HG02840 (cell line): Measurements from ENCODE around the gene MCUB.
"Not testable (repeated sequence)": the region's sequence is repeated elsewhere in the genome, so short reads cannot be mapped to it uniquely, and the experiment has no call there.

Experiments used
- ATAC-seq: cut with Tn5 transposase; IDR thresholded peaks from one replicate; pipeline ENCODE4 v1.9.1; 2021; ENCODE audit warnings: mild to moderate bottlenecking, moderate library complexity, moderate number of reproducible peaks; ENCODE audit not compliant: unreplicated experiment, low FRiP score

Gene MCUB

DNA sequence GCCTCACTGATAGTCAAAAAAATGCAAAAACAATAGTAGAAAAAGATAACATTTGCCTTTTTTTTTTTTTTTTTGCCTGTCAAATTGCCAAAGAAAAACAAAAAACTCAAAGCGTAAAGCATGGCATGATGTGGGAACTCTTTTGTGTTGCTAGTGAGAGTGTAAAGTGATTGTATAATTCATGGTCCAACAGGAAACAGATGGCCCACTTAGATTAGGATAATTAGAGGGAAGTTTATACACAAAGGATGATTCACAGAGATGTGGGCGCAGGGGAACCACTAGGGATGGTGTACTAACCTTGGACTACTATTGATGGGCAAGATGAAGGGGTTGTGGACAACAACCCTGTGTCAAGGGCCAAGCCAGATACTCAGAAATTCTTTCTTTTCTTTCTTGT is 16.4 kb downstream of the MCUB start:
- no peak for ATAC-seq

DNA sequence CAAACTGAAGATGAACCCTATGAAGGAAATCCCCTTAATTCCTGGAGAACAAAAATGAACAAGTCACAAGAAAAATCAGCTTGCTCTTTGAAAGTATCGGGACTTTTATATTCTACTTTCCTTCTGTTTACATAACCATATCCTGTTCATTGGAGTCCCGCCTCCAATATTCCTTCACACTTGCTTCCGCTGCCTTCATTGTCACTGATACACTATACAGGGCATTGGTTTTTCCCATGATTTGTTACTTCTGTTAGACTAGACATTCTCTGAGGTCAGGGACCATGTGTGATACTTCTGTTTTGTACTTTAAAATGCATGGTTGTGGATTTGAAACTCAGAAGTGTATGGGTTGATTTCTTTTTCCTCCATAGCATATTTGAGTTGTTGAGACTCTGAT is 18.8 kb downstream of the MCUB start:
- ATAC-seq: no peak

DNA sequence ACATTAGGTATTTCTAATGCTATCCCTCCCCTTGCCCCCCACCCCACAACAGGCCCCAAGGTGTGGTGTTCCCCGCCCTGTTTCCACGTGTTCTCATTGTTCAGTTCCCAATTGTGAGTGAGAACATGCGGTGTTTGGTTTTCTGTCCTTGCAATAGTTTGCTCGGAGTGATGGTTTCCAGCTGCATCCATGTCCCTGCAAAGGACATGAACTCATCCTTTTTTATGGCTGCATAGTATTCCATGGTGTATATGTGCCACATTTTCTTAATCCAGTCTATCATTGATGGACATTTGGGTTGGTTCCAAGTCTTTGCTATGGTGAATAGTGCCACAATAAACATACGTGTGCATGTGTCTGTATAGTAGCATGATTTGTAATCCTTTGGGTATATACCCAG is 20.0 kb downstream of the MCUB start:
- not testable (repeated sequence) for ATAC-seq

DNA sequence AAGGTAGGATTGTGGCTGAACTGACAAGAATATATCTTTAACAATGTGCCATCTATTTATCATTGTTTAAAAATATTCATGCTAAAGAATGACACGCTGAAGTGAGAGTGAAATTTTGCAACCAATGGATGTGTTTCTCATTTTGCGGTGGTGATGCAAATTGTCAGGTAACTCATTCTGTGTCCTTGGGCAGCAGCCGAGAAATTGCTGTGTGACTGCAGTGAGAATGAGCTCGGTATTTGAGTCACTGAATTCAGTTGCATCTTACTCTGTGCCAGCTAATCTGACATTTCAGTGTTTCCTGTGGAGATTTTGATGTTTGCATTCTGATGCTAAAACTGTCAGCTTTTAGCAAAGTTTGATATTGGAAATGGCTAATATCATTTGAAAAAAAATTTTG is 28.1 kb downstream of the MCUB start:
- peak; percentile 98 for ATAC-seq

DNA sequence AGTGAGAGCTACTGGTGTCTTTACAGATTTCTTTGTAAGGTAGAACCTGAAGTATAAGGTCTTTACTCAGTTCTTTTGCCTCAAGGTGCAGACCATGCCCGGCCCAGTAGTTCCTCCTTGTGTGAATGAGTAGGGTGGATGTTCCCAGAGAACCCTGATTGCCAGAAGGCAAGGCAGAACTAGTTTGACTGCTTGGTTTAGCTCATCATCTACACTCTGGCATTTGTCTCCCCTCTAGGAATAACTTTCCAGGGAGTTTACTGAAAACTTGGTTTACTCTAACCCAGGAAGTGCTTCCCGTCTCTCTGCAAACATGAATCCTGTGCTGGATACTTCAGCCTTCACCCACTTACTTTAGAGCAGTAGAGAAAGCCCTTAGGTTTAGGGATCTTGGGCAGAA is 29.1 kb downstream of the MCUB start:
- ATAC-seq: no peak

DNA sequence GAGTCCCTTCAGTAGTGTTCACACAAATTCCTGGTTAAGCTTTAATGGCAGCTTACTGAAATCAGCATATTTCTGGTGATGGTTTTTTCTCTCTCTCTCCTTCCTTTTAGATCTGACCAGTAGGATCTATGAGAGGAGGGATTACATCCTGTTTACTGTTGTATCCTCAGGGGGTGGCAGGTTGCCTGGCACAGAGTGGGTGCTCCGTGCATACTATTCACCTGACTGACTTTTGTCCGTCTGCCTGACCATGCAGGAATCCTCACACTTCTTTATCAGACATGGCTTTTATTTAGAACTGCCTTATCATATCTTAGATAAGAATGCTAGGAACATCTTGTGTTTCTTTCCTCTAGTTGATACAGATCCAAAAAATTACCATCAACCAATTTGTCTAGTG is 29.6 kb downstream of the MCUB start:
- ATAC-seq: no peak

DNA sequence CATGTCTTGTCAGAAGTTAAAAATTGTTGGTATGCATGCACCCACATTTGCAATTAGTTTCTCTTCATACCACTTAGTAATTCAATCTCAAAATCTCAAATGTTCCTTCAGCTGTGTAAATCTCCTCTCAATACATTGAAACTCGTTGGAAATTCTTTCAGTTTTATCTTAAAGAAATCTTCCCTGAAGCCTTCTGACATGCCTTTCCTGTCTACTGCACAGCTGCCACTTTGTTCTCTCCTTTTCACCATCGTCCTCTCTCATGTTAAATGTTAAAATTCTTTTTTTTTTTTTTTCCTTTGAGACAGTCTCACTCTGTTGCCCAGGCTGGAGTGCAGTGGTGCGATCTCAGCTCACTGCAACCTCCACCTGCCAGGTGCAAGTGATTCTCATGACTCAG is 30.9 kb downstream of the MCUB start:
- no peak for ATAC-seq

DNA sequence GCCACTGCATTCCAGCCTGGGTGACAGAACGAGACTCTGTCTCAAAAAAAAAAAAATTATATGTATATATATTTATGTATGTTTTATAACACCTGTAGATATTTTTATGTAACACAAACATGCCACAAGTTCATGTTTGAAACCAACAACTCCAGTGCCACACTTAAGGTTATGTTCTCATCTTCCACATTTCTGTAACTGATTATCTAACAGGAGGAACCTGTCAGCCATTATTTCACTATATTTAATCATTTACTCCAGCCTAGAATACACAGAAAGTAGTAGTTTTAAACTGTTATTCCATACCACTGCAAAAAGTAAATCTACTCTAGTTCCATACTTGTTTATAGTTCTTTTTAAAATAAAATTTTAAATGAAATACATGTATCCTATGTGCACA is 32.3 kb downstream of the MCUB start:
- ATAC-seq: no peak

DNA sequence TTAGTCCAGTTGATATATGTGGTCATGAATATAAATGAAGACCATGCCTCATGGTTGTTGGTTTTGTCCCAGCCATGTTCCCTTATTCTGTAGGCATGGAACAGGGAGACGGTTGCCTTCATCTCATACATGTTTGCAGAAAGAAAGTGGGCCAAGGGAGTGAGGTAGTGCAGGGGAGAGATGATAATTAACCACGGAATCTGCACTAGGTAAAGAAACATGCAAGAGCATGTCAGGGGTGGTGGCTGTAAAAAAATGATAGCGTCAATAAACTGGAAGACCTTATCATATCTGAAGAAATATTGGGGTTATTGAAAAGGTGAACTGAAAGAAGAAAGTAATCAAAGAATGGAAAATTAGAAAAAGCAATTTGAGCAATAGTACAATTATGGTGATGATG is 35.1 kb downstream of the MCUB start:
- not testable (repeated sequence) for ATAC-seq

DNA sequence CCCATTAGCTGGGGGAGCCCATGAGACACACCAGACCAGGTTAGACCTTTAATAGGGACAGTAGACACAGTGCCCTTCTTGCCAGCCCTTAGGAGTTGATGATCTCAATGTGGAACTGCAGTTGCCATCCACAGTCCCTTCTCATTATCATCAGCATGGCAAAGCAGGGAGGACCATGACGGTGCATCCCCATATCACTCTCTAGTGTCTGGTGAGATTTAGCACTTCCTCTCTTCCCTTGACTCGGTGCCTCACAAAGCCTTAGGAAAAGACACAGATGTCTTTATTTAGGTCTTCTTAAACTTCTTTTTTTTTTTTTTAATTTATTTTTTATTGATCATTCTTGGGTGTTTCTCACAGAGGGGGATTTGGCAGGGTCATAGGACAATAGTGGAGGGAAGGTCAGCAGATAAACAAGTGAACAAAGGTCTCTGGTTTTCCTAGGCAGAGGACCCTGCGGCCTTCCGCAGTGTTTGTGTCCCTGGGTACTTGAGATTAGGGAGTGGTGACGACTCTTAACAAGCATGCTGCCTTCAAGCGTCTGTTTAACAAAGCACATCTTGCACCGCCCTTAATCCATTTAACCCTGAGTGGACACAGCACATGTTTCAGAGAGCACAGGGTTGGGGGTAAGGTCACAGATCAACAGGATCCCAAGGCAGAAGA is 36.5 kb downstream of the MCUB start:
- ATAC-seq: not testable (repeated sequence)

DNA sequence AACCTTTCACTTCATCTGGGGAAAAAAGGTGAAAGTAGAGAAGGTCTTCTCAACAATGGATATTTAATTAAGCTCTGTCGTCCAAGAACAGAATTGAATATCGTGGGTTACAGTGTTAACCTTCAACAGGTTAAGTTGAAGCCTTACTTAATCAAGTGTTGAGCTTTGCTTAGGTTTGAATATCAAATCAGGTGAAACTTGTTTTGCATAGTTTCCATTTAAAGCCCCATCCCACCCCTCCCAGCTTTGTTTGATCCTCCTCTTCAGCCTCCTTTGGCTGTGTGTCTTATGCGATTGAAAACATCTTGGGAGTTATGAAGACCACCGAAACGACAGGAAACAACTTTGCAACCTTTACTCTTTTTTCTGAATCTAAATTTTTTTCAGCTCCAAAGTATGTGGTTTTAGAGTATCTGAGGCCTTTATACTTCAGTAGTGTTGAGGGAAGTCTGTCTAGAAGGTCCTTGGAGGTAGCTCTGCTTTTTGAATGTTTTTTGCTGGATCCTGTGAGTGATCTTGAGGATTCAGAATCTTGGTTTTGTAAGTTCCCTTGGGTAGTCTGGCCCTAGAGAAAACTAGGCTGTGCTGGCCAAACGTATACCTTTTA is 39.1 kb downstream of the MCUB start:
- ATAC-seq: no peak

DNA sequence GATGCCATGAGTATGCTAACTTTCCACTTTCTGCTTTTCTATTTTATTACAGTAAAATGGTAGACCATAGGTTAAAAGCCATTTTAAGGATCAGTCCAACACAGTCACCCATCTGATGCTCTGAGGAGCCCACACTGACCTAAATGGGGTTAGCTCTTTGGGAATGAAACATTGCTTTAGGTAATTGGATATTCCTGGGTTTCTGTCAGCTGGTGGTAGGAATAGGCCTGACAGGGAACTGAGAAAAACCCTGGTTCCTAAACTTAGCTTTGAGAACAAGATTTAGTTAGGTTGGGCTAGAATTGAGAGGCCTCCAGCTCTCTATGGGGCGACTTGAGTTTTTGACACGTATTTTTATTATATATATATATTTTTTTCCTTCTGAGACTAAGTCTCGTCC is 40.4 kb downstream of the MCUB start:
- no peak for ATAC-seq

DNA sequence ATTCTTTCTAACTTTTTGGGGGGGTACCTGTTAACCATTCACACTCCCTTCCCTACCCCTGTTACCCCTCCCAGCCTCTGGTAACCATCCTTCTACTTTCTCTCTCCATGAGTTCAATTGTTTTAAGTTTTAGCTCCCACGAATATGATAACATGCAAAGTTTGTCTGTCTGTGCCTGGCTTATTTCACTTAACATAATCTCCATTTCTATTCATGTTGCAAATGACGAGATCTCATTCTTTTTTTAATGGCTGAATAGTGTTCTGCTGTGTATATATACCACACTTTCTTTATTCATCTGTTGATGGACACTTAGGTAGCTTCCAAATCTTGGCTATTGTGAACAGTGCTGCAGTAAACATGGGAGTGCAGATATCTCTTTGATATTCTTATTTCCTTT is 41.3 kb downstream of the MCUB start:
- no peak for ATAC-seq

DNA sequence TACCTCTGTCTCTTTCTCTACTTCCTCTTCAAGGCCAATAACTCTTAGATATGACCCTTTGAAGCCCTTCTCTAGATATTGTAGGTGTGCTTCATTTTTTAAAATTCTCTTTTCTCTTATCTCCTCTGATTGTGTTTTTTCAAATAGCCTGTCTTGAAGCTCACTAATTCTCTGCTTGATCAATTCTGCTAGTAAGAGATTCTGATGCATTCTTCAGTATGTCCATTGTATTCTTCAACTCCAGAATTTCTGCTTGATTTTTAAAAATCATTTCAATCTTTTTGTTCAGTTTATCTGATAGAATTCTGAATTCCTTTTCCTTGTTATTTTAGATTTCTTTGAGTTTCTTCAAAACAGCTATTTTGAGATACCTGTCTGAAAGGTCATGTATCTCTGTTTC is 47.9 kb downstream of the MCUB start:
- ATAC-seq: no peak

DNA sequence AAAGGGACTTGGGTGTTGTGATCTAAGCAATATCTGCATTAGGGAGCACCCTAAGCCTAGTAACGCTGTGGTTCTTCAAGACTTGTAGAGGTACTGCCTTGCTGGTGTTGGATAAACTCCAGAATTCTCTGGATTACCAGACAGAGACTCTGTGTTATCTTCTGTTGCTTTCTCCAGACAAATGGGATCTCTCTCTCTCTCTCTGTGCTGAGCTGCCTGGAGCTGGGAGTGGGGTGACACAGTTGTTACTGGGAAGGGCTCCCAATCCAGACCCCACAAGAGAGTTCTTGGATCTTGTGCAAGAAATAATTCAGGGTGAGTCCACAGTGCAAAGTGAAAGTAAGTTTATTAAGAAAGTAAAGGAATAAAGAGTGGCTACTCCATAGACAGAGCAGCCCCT is 48.8 kb downstream of the MCUB start:
- no peak for ATAC-seq

DNA sequence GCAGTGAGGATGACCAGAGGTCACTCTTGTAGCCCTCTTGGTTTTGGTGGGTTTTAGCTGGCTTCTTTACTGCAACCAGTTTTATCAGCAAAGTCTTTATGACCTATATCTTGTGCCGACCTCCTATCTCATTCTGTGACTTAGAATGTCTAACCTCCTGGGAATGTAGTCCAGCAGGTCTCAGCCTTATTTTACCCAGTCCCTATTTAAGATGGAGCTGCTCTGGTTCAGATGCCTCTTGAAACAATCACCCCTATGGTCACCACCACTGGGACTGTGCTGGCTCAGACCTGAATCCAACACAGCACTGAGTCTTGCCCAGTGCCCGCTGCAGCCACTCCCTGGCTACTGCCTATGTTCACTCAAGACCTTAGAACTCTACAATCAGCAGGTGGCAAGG is 49.4 kb downstream of the MCUB start:
- no peak for ATAC-seq

DNA sequence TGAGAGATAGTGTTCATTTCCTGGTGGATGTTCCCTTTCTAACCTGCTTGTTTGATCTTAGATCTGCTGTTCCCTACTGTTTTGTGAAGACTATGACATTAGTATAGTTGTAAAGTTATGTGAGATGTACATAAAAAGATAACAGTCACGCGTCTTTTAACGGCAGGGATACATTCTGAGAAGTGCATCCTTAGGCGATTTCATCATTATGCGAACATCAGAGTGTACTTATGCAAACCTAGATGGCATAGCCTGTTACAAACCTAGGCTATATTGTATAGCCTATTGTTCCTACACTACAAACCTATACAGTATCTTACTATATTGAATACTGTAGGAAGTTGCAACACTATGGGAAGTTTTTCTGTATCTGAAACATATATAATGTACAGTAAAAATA is 50.4 kb downstream of the MCUB start:
- no peak for ATAC-seq

DNA sequence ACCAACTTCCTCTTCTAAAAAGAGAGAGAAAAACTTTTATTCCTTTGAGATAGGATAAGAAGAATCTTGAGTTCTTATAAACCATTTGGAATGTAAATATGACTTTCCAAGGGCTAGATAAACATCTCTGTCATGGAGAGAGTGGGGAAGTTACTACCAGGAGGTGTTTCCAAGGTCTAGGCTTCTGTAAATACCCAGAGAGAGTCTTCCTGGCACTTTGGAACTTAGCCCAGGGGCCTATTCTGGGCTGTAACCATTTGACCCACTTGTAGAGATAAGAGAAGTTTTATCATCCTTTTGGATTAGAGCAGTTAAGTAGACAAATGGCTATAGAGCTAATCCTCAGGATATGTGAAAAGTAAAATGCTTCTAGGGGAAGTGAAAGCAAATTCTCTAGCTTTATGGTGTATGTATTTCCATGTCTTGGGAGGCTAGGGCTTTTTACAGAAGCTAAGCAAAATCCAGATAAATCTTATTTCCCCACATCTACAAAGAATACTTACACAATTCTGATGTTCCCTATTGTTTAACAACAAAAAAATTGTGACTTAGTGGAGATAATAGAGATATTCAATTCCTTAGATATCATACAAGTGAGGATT is 51.1 kb downstream of the MCUB start:
- ATAC-seq: no peak

DNA sequence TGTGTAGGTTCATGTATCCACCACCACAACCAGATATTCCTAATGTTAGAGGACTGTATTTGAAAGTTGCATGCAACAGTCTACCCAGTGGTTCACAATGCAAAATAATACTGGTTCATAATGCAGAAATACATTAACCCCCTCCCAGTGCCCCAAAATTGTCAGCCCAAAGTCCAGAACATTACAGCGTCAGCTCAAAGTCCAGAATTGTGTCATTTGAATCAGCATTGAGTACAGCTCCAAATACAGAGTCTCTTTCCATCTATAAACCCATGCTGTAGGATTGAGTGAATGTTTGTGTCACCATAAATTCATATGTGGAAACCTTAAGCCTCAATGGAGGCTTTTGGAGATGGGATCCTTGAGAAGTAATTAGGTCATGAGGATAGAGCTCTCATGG is 54.0 kb downstream of the MCUB start:
- ATAC-seq: no peak

DNA sequence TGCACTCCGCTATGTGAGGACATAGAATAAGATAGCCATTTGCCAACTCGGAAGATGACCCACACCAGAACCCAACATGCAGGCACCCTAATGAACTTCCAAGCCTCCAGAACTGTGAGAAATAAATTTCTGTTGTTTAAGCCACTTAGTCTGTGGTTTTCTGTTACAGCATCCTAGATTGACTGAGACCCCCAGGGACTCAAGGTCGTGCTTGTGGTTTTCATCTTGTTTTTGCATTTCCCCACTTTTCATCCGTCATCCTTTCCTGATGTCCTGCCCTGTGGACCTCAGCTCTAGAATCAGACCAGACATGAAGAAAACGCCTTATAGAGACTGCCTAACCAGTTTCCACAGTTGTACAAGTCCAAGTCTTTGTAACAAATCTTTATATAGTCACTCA is 54.4 kb downstream of the MCUB start:
- no peak for ATAC-seq

DNA sequence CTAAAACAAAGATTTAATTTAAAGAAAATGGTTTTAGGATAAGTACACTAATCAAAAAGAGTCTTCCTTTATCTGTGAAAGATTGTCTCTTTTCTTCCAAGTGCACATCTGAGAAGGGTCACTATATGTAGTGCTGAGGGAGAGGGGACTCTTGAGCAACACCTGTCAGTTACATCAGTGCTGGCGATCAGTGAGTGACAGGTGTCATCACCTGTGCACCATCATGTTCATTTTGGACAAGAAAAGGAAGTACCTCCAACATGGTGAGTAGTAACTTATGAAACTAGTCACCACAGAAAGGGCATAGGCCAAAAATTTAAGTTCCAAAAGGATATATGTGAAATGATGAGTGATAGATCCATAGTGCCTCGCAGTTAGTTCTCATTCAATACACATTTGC is 55.7 kb downstream of the MCUB start:
- no peak for ATAC-seq

DNA sequence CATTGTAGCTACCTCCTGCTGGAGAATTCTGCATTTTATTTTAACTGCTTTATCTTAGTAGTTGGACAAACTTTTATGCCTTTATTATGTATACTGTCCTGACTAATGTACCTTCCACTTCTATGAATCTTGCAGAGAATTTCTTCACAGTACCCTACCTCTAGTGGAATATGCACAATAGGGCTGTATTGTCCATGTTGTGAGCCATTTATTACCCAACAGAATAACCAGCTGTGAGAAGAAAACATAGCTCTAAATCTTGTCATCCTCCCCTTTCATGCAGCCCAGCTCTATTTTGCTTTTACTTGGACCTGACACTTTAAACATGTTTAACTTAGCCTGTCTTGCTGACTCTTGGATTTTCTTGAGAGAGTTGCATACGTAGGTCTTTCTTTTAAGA is 56.2 kb downstream of the MCUB start:
- no peak for ATAC-seq
